Activated CD8-positive, alpha-beta memory T cell treated with anti-CD3 and anti-CD28 coated beads, Interleukin-2, amount 50 U/mL, for 48 hours (primary cell): ENCODE results near the gene FOXO6.

Experiments used
- DNase-seq: peaks from one replicate; pipeline ENCODE4 v3.0.0-alpha.2; 2020

Gene FOXO6

GRCh38 chr1:41411229-41411628 is 50.0 kb downstream of the FOXO6 start:
- no peak for DNase-seq

- no peak for DNase-seq
These were observed 51.5 kb downstream of the FOXO6 start for GRCh38 chr1:41412748-41413147.

GRCh38 chr1:41413748-41414281 is 52.6 kb downstream of the FOXO6 start:
- DNase-seq = no peak

- no peak for DNase-seq
These were observed 53.1 kb downstream of the FOXO6 start for GRCh38 chr1:41414296-41414695.

GRCh38 chr1:41414716-41415306 is 53.6 kb downstream of the FOXO6 start:
- no peak for DNase-seq

- no peak for DNase-seq
These were observed 54.8 kb downstream of the FOXO6 start for GRCh38 chr1:41416081-41416480.

GRCh38 chr1:41416552-41417334 is 55.5 kb downstream of the FOXO6 start:
- peak; percentile 83 for DNase-seq

GRCh38 chr1:41417335-41417682 is 56.1 kb downstream of the FOXO6 start:
- DNase-seq = no peak

GRCh38 chr1:41417746-41418145 is 56.5 kb downstream of the FOXO6 start:
- DNase-seq = no peak

GRCh38 chr1:41418857-41419583 is 57.8 kb downstream of the FOXO6 start:
- DNase-seq = no peak

- DNase-seq = no peak
These were observed 58.5 kb downstream of the FOXO6 start for GRCh38 chr1:41419584-41420295.

- no peak for DNase-seq
These were observed 59.1 kb downstream of the FOXO6 start for GRCh38 chr1:41420351-41420750.

- DNase-seq = no peak
These were observed 59.6 kb downstream of the FOXO6 start for GRCh38 chr1:41420860-41421259.

GRCh38 chr1:41422306-41422705 is 61.1 kb downstream of the FOXO6 start:
- DNase-seq = no peak

GRCh38 chr1:41423511-41424191 is 62.4 kb downstream of the FOXO6 start:
- no peak for DNase-seq

GRCh38 chr1:41424581-41425118 is 63.4 kb downstream of the FOXO6 start:
- DNase-seq = no peak

- no peak for DNase-seq
These were observed 64.1 kb downstream of the FOXO6 start for GRCh38 chr1:41425369-41425768.

GRCh38 chr1:41426201-41426890 is 65.1 kb downstream of the FOXO6 start:
- no peak for DNase-seq

GRCh38 chr1:41427122-41427913 is 66.1 kb downstream of the FOXO6 start:
- DNase-seq = no peak

- no peak for DNase-seq
These were observed 66.9 kb downstream of the FOXO6 start for GRCh38 chr1:41427916-41428737.
